GM12878 (cell line): ENCODE results near the gene ADAMTS2. TPM values are rescaled to one million over a fixed set of nuclear protein-coding genes. Genes with fewer than 3 reads are reported as not detected.

ENCODE experiments used
- ATAC-seq: fragments of 200-7000 bp; cut with Tn5 transposase; 3 replicates; pipeline ENCODE4 v1.9.1; 2020; ENCODE audit warnings: mild to moderate bottlenecking, moderate library complexity
- BruUV-seq: library from RNA; stranded (reverse); fragments of 400-500 nt; replicated peaks from 2 replicates; lab custom pipeline; 2021; lab: Mats Ljungman, UMichigan
- CTCF ChIA-PET: fragments of 300-600 bp; sonication (Branson Sonifier 250); formaldehyde crosslinking; extraction: SDS; loops from one replicate; lab custom pipeline; 2021; ENCODE audit warnings: inconsistent platforms; lab: Yijun Ruan, JAX
- POLR2A ChIA-PET: fragments of 350-600 bp; formaldehyde crosslinking; extraction: SDS; loops from one replicate; lab custom pipeline; 2021; ENCODE audit warnings: inconsistent platforms; lab: Charles Lee
- RAD21 ChIA-PET: fragments of 300-600 bp; sonication (Branson Sonifier 250); formaldehyde crosslinking; loops from one replicate; lab custom pipeline; 2023; ENCODE audit warnings: antibody characterized with exemption; ENCODE audit not compliant: unreplicated experiment; lab: Charles Lee
- SMC1A ChIA-PET: fragments of 300-600 bp; sonication (Branson Sonifier 250); formaldehyde crosslinking; loops from one replicate; lab custom pipeline; 2023; ENCODE audit not compliant: unreplicated experiment, uncharacterized antibody; lab: Charles Lee
- DNase-seq: peaks from one replicate; pipeline ENCODE4 v3.0.0-alpha.2; 2011; ENCODE audit warnings: low read depth, low spot score
- FAIRE-seq: peaks from 3 replicates; lab custom pipeline; 2011; peaks lifted over from hg19 to GRCh38; lab: Jason Lieb, UNC
- H2AFZ ChIP-seq: 2 replicates; pipeline ENCODE4 v1.6.0; 2011; ENCODE audit warnings: low read depth, low read length, control low read depth; ENCODE audit not compliant: control insufficient read depth
- H3K27ac ChIP-seq: 2 replicates; pipeline ENCODE4 v1.5.1; 2011; ENCODE audit warnings: control low read depth; ENCODE audit not compliant: control insufficient read depth, insufficient read depth
- H3K27me3 ChIP-seq, 2 experiments: replicated peaks in 1 of 2; 2 replicates each; pipeline versions ENCODE4 v1.6.0 to v1.6.1; 2011; ENCODE audit warnings: low read length in 1 of 2; ENCODE audit not compliant: control insufficient read depth in 2 of 2, insufficient read depth in 2 of 2
- H3K36me3 ChIP-seq, 2 experiments: 2 replicates each; pipeline ENCODE4 v1.5.1; 2011; ENCODE audit warnings: low read length in 1 of 2; ENCODE audit not compliant: control insufficient read depth in 2 of 2, insufficient read depth in 2 of 2
- H3K4me1 ChIP-seq: 2 replicates; pipeline ENCODE4 v1.6.1; 2011; ENCODE audit warnings: mild to moderate bottlenecking, low read length, moderate library complexity, mixed read lengths; ENCODE audit not compliant: control insufficient read depth, insufficient read depth
- H3K4me2 ChIP-seq: 2 replicates; pipeline ENCODE4 v1.6.0; 2011; ENCODE audit warnings: control low read depth; ENCODE audit not compliant: control insufficient read depth, insufficient read depth
- H3K4me3 ChIP-seq: fragments of 200-600 bp; sonication (generic); 2 replicates; pipeline ENCODE4 v1.5.1; 2016
- H3K79me2 ChIP-seq: 2 replicates; pipeline ENCODE4 v1.6.0; 2011; ENCODE audit warnings: low read length; ENCODE audit not compliant: control insufficient read depth, insufficient read depth
- H3K9ac ChIP-seq: 2 replicates; pipeline ENCODE4 v1.8.0; 2011; ENCODE audit warnings: low read length, control low read depth, mixed read lengths; ENCODE audit not compliant: control insufficient read depth, insufficient read depth
- H3K9me3 ChIP-seq: replicated peaks from 3 replicates; pipeline ENCODE4 v1.5.1; 2011; ENCODE audit warnings: mild to moderate bottlenecking, low read length; ENCODE audit not compliant: control insufficient read depth, insufficient read depth
- H4K20me1 ChIP-seq: 2 replicates; pipeline ENCODE4 v1.6.0; 2011; ENCODE audit not compliant: control insufficient read depth, insufficient read depth
- DPF2 ChIP-seq: fragments of 450-650 bp; IDR thresholded peaks from 2 replicates; pipeline ENCODE4 v1.6.1; 2017; ENCODE audit warnings: mild to moderate bottlenecking
- ETV6 ChIP-seq, 2 experiments: fragments of 450-650 bp in 1 of 2; IDR thresholded peaks in 1 of 2; conservative IDR thresholded peaks in 1 of 2; 2 replicates each; pipeline ENCODE4 v1.6.1; 2014; ENCODE audit warnings: antibody characterized with exemption in 1 of 2, borderline replicate concordance in 1 of 2, low read depth in 1 of 2, mild to moderate bottlenecking in 1 of 2, moderate library complexity in 1 of 2
- FOXM1 ChIP-seq: IDR thresholded peaks from 2 replicates; pipeline ENCODE4 v1.6.1; 2012; ENCODE audit warnings: low read depth, mild to moderate bottlenecking, inconsistent platforms, low read length, moderate library complexity
- MYC ChIP-seq: IDR thresholded peaks from 2 replicates; pipeline ENCODE4 v1.6.1; 2011; ENCODE audit warnings: mild to moderate bottlenecking, low read length, moderate library complexity, inconsistent platforms; ENCODE audit not compliant: insufficient read depth, insufficient replicate concordance, insufficient read length, severe bottlenecking
- RB1 ChIP-seq: fragments of 450-650 bp; formaldehyde crosslinking; IDR thresholded peaks from 2 replicates; pipeline ENCODE4 v1.6.1; 2017; ENCODE audit warnings: mild to moderate bottlenecking, borderline replicate concordance
- RUNX3 ChIP-seq: IDR thresholded peaks from 2 replicates; pipeline ENCODE4 v1.6.1; 2012; ENCODE audit warnings: low read length, inconsistent platforms
- SREBF2 ChIP-seq: IDR thresholded peaks from 2 replicates; pipeline ENCODE4 v1.6.1; 2012; ENCODE audit warnings: mild to moderate bottlenecking, low read length
- TCF3 ChIP-seq: IDR thresholded peaks from 2 replicates; pipeline ENCODE4 v1.6.1; 2012; ENCODE audit warnings: low read depth, mild to moderate bottlenecking, low read length, borderline replicate concordance; ENCODE audit not compliant: insufficient read depth
- WGBS: methylation state at CpG from one replicate; pipeline ENCODE4 v1.1.6; 2016; ENCODE audit warnings: low lambda C conversion rate; ENCODE audit not compliant: insufficient replicate concordance, insufficient coverage; ENCODE audit errors: missing lambda C conversion rate; 5-methylcytosine and 5-hydroxymethylcytosine counted together
- in situ Hi-C: fragments of 300-500 bp; cut with MboI; formaldehyde crosslinking; loops from 9 replicates; pipeline ENCODE4 v1.14.3; 2018; ENCODE audit warnings: mixed read lengths
- intact Hi-C: fragments of 100-400 bp; cut with micrococcal nuclease; formaldehyde crosslinking; loops from one replicate; pipeline ENCODE4 v1.14.2; 2022; ENCODE audit not compliant: unreplicated experiment
- polyA plus RNA-seq, 11 experiments: library from polyadenylated mRNA; depleted of rRNA in 4 of 11; unstranded in 6 of 11; stranded (reverse) in 5 of 11; fragments of >200 nt; fragmentation: Nextera tagmentation in 4 of 11; fragmentation: Illumina TruSeq in 1 of 11; extraction: Ambion mirVana in 4 of 11; extraction: Trizol in 1 of 11; gene quantifications; 1 replicate in 1 of 11; 2 replicates in 10 of 11; pipeline versions ENCODE4 v1.2.1 to v1.2.3, GENCODE V29; 2011 to 2016; ENCODE audit warnings: inconsistent platforms in 2 of 11, missing spikeins in 2 of 11, low read depth in 1 of 11
- total RNA-seq, 4 experiments: library from RNA; depleted of rRNA in 3 of 4; stranded (reverse); fragments of >200 nt in 3 of 4; fragmentation: Illumina TruSeq in 1 of 4; extraction: Trizol in 1 of 4; gene quantifications; 2 replicates each; pipeline versions ENCODE4 v1.2.1 to v1.2.3, GENCODE V29; 2013 to 2021
- TF ChIP-seq, protein P1 (sequence below): fragments of 450-650 bp; IDR thresholded peaks from 2 replicates; pipeline ENCODE4 v1.6.1; 2018; ENCODE audit warnings: borderline replicate concordance, mild to moderate bottlenecking; ENCODE audit not compliant: partially characterized antibody

Gene ADAMTS2
- total and polyA plus RNA-seq, 10 of the 15 experiments (the other 5 are each of a cell fraction or from before 2014, with no cell fraction given), result 0.03 to 0.05 TPM; not detected in 8

DNA sequence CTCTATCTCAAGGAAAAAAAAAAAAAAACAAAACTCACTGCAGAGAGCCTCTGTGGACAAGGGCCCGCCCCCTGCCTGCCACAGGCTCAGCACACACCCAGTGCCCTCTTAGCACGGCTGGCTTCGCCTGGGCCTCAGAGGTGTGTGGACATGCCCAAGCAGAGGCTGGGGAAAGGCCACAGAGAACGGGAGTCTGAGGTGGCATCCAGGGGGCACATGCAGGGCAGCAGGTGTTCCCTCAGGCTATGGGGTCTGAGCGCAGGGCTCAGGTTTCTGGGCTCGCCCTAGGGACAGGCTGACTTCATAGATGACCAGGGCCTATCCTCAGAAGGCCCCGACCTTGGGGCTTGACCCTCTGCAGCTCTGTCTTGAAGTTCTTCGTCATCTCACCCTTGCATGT lies 146.4 kb downstream of the ADAMTS2 start:
- RAD21 ChIA-PET, result no interaction called here
- CTCF ChIA-PET, result no interaction called here
- no peak for DNase-seq
- POLR2A ChIA-PET, result no interaction called here
- no peak for ATAC-seq
- Histone ChIP-seq H3K9ac (no peak overlapping the region), H3K36me3 (no peaks in the 10 kb centered on the region), H3K9me3 (peaks cover 2% of the 10 kb centered on the region; the same call in 2 of the 3 replicates), H2AFZ (no peak overlapping the region), H3K79me2 (no peaks in the 10 kb centered on the region), H4K20me1 (no peaks in the 10 kb centered on the region), H3K27me3 (no peaks in the 10 kb centered on the region), H3K4me3 (no peak overlapping the region), H3K4me1 (no peaks in the 10 kb centered on the region), H3K4me2 (no peak overlapping the region), H3K27ac (no peak overlapping the region)
- in situ Hi-C loops (no loop called here), intact Hi-C loops (no loop called here)
- SMC1A ChIA-PET, result no interaction called here
- BruUV-seq, result no TSS peak
- no peak for TF ChIP-seq RUNX3
- TF ChIP-seq FOXM1, result no peak
- TF ChIP-seq ETV6 (conservative IDR thresholded peaks at IDR 0.05 in 1 of 2, IDR thresholded peaks at IDR 0.05 in 1 of 2; ENCODE audit: borderline replicate concordance in 1 of 2, low read depth in 1 of 2), result no peak
- no peak for TF ChIP-seq TCF3
- TF ChIP-seq DPF2, result no peak
- no peak for TF ChIP-seq RB1
- TF ChIP-seq SREBF2, result no peak
- TF ChIP-seq, protein P1, sequence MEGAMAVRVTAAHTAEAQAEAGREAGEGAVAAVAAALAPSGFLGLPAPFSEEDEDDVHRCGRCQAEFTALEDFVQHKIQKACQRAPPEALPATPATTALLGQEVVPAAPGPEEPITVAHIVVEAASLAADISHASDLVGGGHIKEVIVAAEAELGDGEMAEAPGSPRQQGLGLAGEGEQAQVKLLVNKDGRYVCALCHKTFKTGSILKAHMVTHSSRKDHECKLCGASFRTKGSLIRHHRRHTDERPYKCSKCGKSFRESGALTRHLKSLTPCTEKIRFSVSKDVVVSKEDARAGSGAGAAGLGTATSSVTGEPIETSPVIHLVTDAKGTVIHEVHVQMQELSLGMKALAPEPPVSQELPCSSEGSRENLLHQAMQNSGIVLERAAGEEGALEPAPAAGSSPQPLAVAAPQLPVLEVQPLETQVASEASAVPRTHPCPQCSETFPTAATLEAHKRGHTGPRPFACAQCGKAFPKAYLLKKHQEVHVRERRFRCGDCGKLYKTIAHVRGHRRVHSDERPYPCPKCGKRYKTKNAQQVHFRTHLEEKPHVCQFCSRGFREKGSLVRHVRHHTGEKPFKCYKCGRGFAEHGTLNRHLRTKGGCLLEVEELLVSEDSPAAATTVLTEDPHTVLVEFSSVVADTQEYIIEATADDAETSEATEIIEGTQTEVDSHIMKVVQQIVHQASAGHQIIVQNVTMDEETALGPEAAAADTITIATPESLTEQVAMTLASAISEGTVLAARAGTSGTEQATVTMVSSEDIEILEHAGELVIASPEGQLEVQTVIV, result no peak
- no peak for TF ChIP-seq MYC
- no peak for FAIRE-seq
- WGBS, result 18% methylated on average over 8 of the region's 8 CpGs
